ENCODE results near the gene AGT. TPM values are rescaled to one million over a fixed set of nuclear protein-coding genes. Genes with fewer than 3 reads are reported as not detected.
"Not testable (repeated sequence)": the region's sequence is repeated elsewhere in the genome, so short reads cannot be mapped to it uniquely, and the experiment has no call there.

Gene AGT
- total RNA-seq, 1 experiment from 2014 or later: not detected

DNA sequence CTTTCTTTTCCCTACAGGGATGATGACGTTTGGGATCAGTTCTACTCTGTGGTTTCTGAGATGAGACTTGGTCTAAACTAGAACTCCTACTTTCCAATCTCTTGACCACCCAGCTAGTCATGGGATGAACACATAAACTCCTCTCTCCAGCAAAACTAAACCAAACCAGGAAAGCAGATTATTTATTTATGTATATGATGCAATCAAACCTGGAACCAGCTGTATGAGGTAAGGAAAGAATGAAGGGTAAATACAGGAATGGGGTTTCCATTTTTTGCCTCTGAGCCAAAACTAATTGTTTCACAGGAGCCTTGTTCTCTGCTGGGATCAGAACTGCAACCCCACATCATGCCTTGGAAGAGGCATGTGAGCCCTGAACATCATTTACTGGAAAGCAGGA lies 3.3 kb upstream of the AGT start:
- DNase-seq (no peak), ATAC-seq (no peak)
- no peaks in the 10 kb centered on the region for H3K9me2 ChIP-seq (replicated peaks; ENCODE audit: low read length)
- no peaks in the 10 kb centered on the region for H3K27me3 ChIP-seq (ENCODE audit: low read length)
- H3K36me3 ChIP-seq (ENCODE audit: low read depth, low read length): no peaks in the 10 kb centered on the region
- no peak overlapping the region for H3K4me2 ChIP-seq (ENCODE audit: low read length)
- no peak overlapping the region for H3K4me3 ChIP-seq (ENCODE audit: low read length)
- no peaks in the 10 kb centered on the region for H3F3A ChIP-seq (ENCODE audit: low read length, unreplicated experiment)
- BruUV-seq (replicated peaks): no TSS peak
- H4K20me1 ChIP-seq (ENCODE audit: low read length): no peaks in the 10 kb centered on the region
- no peak overlapping the region for H3K9ac ChIP-seq (ENCODE audit: low read length)
- TF ChIP-seq, protein P1, sequence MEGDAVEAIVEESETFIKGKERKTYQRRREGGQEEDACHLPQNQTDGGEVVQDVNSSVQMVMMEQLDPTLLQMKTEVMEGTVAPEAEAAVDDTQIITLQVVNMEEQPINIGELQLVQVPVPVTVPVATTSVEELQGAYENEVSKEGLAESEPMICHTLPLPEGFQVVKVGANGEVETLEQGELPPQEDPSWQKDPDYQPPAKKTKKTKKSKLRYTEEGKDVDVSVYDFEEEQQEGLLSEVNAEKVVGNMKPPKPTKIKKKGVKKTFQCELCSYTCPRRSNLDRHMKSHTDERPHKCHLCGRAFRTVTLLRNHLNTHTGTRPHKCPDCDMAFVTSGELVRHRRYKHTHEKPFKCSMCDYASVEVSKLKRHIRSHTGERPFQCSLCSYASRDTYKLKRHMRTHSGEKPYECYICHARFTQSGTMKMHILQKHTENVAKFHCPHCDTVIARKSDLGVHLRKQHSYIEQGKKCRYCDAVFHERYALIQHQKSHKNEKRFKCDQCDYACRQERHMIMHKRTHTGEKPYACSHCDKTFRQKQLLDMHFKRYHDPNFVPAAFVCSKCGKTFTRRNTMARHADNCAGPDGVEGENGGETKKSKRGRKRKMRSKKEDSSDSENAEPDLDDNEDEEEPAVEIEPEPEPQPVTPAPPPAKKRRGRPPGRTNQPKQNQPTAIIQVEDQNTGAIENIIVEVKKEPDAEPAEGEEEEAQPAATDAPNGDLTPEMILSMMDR (conservative IDR thresholded peaks at IDR 0.05; ENCODE audit: low read depth, low read length): no peak
- TF ChIP-seq EZH2phosphoT487 (IDR thresholded peaks at IDR 0.05; ENCODE audit: borderline replicate concordance, low read length): no peak
- no peak for TF ChIP-seq EZH2 (IDR thresholded peaks at IDR 0.05; ENCODE audit: low read length, unreplicated experiment)
- POLR2A ChIA-PET (ENCODE audit: unreplicated experiment): interaction anchor here (0.7 kb wide), 1 partner anchor 12 kb away, joined by 4 read pairs; no protein-coding TSS in a partner anchor
- 0 out of 2 replicates have a peak, but pooled peaks cover 3% of the 10 kb centered on the region for H3K9me3 ChIP-seq (ENCODE audit: low read length)
- intact Hi-C loops (cut with micrococcal nuclease): no loop called here
- no peak overlapping the region for H3K27ac ChIP-seq (ENCODE audit: low read length)
- peaks cover 11% of the 10 kb centered on the region for H3K4me1 ChIP-seq (ENCODE audit: insufficient read depth, low read length)
- H3K79me2 ChIP-seq (ENCODE audit: low read length): no peaks in the 10 kb centered on the region
- no peak overlapping the region for H2AFZ ChIP-seq (ENCODE audit: low read length)
- CTCF ChIA-PET: no interaction called here

- ATAC-seq; H3K27me3 ChIP-seq (ENCODE audit: low read length); CTCF ChIA-PET; H3K79me2 ChIP-seq (ENCODE audit: low read length); H3K9me3 ChIP-seq (ENCODE audit: low read length); DNase-seq; H3K9me2 ChIP-seq (replicated peaks; ENCODE audit: low read length); H3K4me2 ChIP-seq (ENCODE audit: low read length); H3K36me3 ChIP-seq (ENCODE audit: low read depth, low read length); H3K9ac ChIP-seq (ENCODE audit: low read length); intact Hi-C loops (cut with micrococcal nuclease); H2AFZ ChIP-seq (ENCODE audit: low read length); BruUV-seq (replicated peaks); H3F3A ChIP-seq (ENCODE audit: low read length, unreplicated experiment); H4K20me1 ChIP-seq (ENCODE audit: low read length); POLR2A ChIA-PET (ENCODE audit: unreplicated experiment); H3K27ac ChIP-seq (ENCODE audit: low read length); H3K4me3 ChIP-seq (ENCODE audit: low read length): not testable (repeated sequence)
- peaks cover 11% of the 10 kb centered on the region for H3K4me1 ChIP-seq (ENCODE audit: insufficient read depth, low read length)
These were observed 2.5 kb upstream of the AGT start for GRCh38 chr1:230716453-230716852.

GRCh38 chr1:230715510-230715909 lies 1.6 kb upstream of the AGT start:
- Histone ChIP-seq H2AFZ (ENCODE audit: low read length) (no peak overlapping the region), H4K20me1 (ENCODE audit: low read length) (no peaks in the 10 kb centered on the region), H3K79me2 (ENCODE audit: low read length) (no peaks in the 10 kb centered on the region), H3K36me3 (ENCODE audit: low read depth, low read length) (no peaks in the 10 kb centered on the region), H3K27ac (ENCODE audit: low read length) (no peak overlapping the region), H3K9ac (ENCODE audit: low read length) (no peak overlapping the region), H3K4me1 (ENCODE audit: insufficient read depth, low read length) (peaks cover 11% of the 10 kb centered on the region), H3K27me3 (ENCODE audit: low read length) (no peaks in the 10 kb centered on the region), H3K4me3 (ENCODE audit: low read length) (no peak overlapping the region), H3K9me2 (replicated peaks; ENCODE audit: low read length) (no peaks in the 10 kb centered on the region), H3K4me2 (ENCODE audit: low read length) (no peak overlapping the region), H3F3A (ENCODE audit: low read length, unreplicated experiment) (no peaks in the 10 kb centered on the region), H3K9me3 (ENCODE audit: low read length) (no peaks in the 10 kb centered on the region)
- intact Hi-C loops (cut with micrococcal nuclease): loop anchor here (1.0 kb wide), 1 partner anchor 58 kb away; no protein-coding TSS in a partner anchor
- BruUV-seq (replicated peaks): no TSS peak
- no peak for DNase-seq
- TF ChIP-seq, protein P1 (conservative IDR thresholded peaks at IDR 0.05; ENCODE audit: low read depth, low read length): peak; percentile 47
- no peak for TF ChIP-seq EZH2phosphoT487 (IDR thresholded peaks at IDR 0.05; ENCODE audit: borderline replicate concordance, low read length)
- no peak for ATAC-seq
- CTCF ChIA-PET: no interaction called here
- POLR2A ChIA-PET (ENCODE audit: unreplicated experiment): no interaction called here

Data from PC-3 (cell line).